Measurements from ENCODE around the gene ZFP57.

Gene ZFP57

GRCh38 chr6:29651413-29652197 lies 29.3 kb downstream of the ZFP57 start:
- DNase-seq, result no peak
- H3K27ac ChIP-seq, result no peak overlapping the region
- peaks cover 25% of the 10 kb centered on the region for H3K27me3 ChIP-seq (ENCODE audit: insufficient read depth, low read depth, severe bottlenecking)
- H3K9me3 ChIP-seq (ENCODE audit: severe bottlenecking), result no peaks in the 10 kb centered on the region
- no peaks in the 10 kb centered on the region for H3K36me3 ChIP-seq
- TF ChIP-seq CTCF (IDR thresholded peaks at IDR 0.05; ENCODE audit: low read depth, low read length), result peak; percentile 51
- no peak overlapping the region for H3K4me3 ChIP-seq (ENCODE audit: low read depth, low read length)

- Histone ChIP-seq H3K4me3 (ENCODE audit: low read depth, low read length) (peak overlapping the region; percentile 41), H3K9me3 (ENCODE audit: severe bottlenecking) (no peaks in the 10 kb centered on the region), H3K36me3 (no peaks in the 10 kb centered on the region), H3K27ac (peak overlapping the region; percentile 81), H3K27me3 (ENCODE audit: insufficient read depth, low read depth, severe bottlenecking) (peaks cover 8% of the 10 kb centered on the region)
- DNase-seq, result peak; percentile 100
- TF ChIP-seq CTCF (IDR thresholded peaks at IDR 0.05; ENCODE audit: low read depth, low read length), result peak; percentile 90
Measured at GRCh38 chr6:29649701-29650673, 31.0 kb downstream of the ZFP57 start.

- no peaks in the 10 kb centered on the region for H3K36me3 ChIP-seq
- peak; percentile 50 for DNase-seq
- peak; percentile 74 for TF ChIP-seq CTCF (IDR thresholded peaks at IDR 0.05; ENCODE audit: low read depth, low read length)
Measured at GRCh38 chr6:29647927-29648642, 32.9 kb downstream of the ZFP57 start.

GRCh38 chr6:29641430-29642148 lies 39.4 kb downstream of the ZFP57 start:
- no peaks in the 10 kb centered on the region for H3K27me3 ChIP-seq (ENCODE audit: insufficient read depth, low read depth, severe bottlenecking)
- H3K4me3 ChIP-seq (ENCODE audit: low read depth, low read length), result no peak overlapping the region
- TF ChIP-seq CTCF (IDR thresholded peaks at IDR 0.05; ENCODE audit: low read depth, low read length), result no peak
- H3K36me3 ChIP-seq, result no peaks in the 10 kb centered on the region
- no peak overlapping the region for H3K27ac ChIP-seq
- DNase-seq, result no peak
- peaks cover 4% of the 10 kb centered on the region for H3K9me3 ChIP-seq (ENCODE audit: severe bottlenecking)

More at GRCh38 chr6:29647927-29648642, 32.9 kb downstream of the ZFP57 start:
- Histone ChIP-seq H3K4me3 (ENCODE audit: low read depth, low read length) (no peak overlapping the region), H3K27me3 (ENCODE audit: insufficient read depth, low read depth, severe bottlenecking) (no peaks in the 10 kb centered on the region), H3K9me3 (ENCODE audit: severe bottlenecking) (no peaks in the 10 kb centered on the region), H3K27ac (no peak overlapping the region)

- H3K4me3 ChIP-seq (ENCODE audit: low read depth, low read length), result no peak overlapping the region
- no peaks in the 10 kb centered on the region for H3K27me3 ChIP-seq (ENCODE audit: insufficient read depth, low read depth, severe bottlenecking)
- no peak for TF ChIP-seq CTCF (IDR thresholded peaks at IDR 0.05; ENCODE audit: low read depth, low read length)
- H3K9me3 ChIP-seq (ENCODE audit: severe bottlenecking), result peaks cover 4% of the 10 kb centered on the region
- no peaks in the 10 kb centered on the region for H3K36me3 ChIP-seq
- DNase-seq, result no peak
- H3K27ac ChIP-seq, result no peak overlapping the region
Measured at GRCh38 chr6:29637247-29637646, 43.7 kb downstream of the ZFP57 start.
